ENCODE results near the gene TMCO1. TPM values are rescaled to one million over a fixed set of nuclear protein-coding genes. Genes with fewer than 3 reads are reported as not detected.

TMCO1 gene
- total RNA-seq, 1 donor from 2014 or later, result 78.6 TPM

GRCh38 chr1:165772739-165773138, 4.1 kb upstream of the TMCO1 start:
- no peaks in the 10 kb centered on the region for H3K27me3 ChIP-seq
- intact Hi-C loops (cut with DNase I), result no loop called here
- ATAC-seq (no peak), DNase-seq (no peak)
- no peak overlapping the region for H3K27ac ChIP-seq
- no peak overlapping the region for H3K4me3 ChIP-seq
- peaks cover 12% of the 10 kb centered on the region for H3K4me1 ChIP-seq
- H3K9me3 ChIP-seq, result no peaks in the 10 kb centered on the region
- peaks cover 4% of the 10 kb centered on the region for H3K36me3 ChIP-seq
- TF ChIP-seq CTCF (IDR thresholded peaks at IDR 0.05), result no peak

- peaks cover 9% of the 10 kb centered on the region for H3K4me1 ChIP-seq
- DNase-seq, result no peak
- ATAC-seq, result no peak
- no peaks in the 10 kb centered on the region for H3K27me3 ChIP-seq
- intact Hi-C loops (cut with DNase I), result no loop called here
- H3K27ac ChIP-seq, result no peak overlapping the region
- no peak overlapping the region for H3K4me3 ChIP-seq
- TF ChIP-seq CTCF (IDR thresholded peaks at IDR 0.05), result no peak
- peaks cover 66% of the 10 kb centered on the region for H3K36me3 ChIP-seq
- no peaks in the 10 kb centered on the region for H3K9me3 ChIP-seq
These were observed 4.4 kb downstream of the TMCO1 start for GRCh38 chr1:165764277-165764676.

- ATAC-seq (no peak), DNase-seq (no peak)
- H3K4me1 ChIP-seq, result peaks cover 9% of the 10 kb centered on the region
- H3K4me3 ChIP-seq, result no peak overlapping the region
- H3K36me3 ChIP-seq, result peaks cover 72% of the 10 kb centered on the region
- intact Hi-C loops (cut with DNase I), result no loop called here
- no peaks in the 10 kb centered on the region for H3K9me3 ChIP-seq
- no peaks in the 10 kb centered on the region for H3K27me3 ChIP-seq
- TF ChIP-seq CTCF (IDR thresholded peaks at IDR 0.05), result no peak
- no peak overlapping the region for H3K27ac ChIP-seq
These were observed 5.2 kb downstream of the TMCO1 start for GRCh38 chr1:165763442-165763841.

GRCh38 chr1:165762725-165763124, 5.9 kb downstream of the TMCO1 start:
- ATAC-seq (no peak), DNase-seq (no peak)
- peaks cover 4% of the 10 kb centered on the region for H3K4me1 ChIP-seq
- peaks cover 80% of the 10 kb centered on the region for H3K36me3 ChIP-seq
- no peaks in the 10 kb centered on the region for H3K9me3 ChIP-seq
- TF ChIP-seq CTCF (IDR thresholded peaks at IDR 0.05), result no peak
- intact Hi-C loops (cut with DNase I), result no loop called here
- no peak overlapping the region for H3K27ac ChIP-seq
- H3K27me3 ChIP-seq, result no peaks in the 10 kb centered on the region
- no peak overlapping the region for H3K4me3 ChIP-seq

GRCh38 chr1:165759095-165759494, 9.6 kb downstream of the TMCO1 start:
- Histone ChIP-seq H3K27me3 (no peaks in the 10 kb centered on the region), H3K4me1 (no peaks in the 10 kb centered on the region), H3K36me3 (peaks cover 64% of the 10 kb centered on the region), H3K9me3 (no peaks in the 10 kb centered on the region), H3K4me3 (no peak overlapping the region), H3K27ac (no peak overlapping the region)
- no peak for DNase-seq
- no peak for TF ChIP-seq CTCF (IDR thresholded peaks at IDR 0.05)
- ATAC-seq, result no peak
- intact Hi-C loops (cut with DNase I), result no loop called here

GRCh38 chr1:165755393-165756010, 13.2 kb downstream of the TMCO1 start:
- no peak for ATAC-seq

More at GRCh38 chr1:165755393-165756010, 13.2 kb downstream of the TMCO1 start:
- H3K4me3 ChIP-seq, result no peak overlapping the region
- H3K36me3 ChIP-seq, result peaks cover 72% of the 10 kb centered on the region
- no peak for TF ChIP-seq CTCF (IDR thresholded peaks at IDR 0.05)
- no peak overlapping the region for H3K27ac ChIP-seq
- H3K27me3 ChIP-seq, result no peaks in the 10 kb centered on the region
- no peaks in the 10 kb centered on the region for H3K4me1 ChIP-seq
- intact Hi-C loops (cut with DNase I), result no loop called here
- DNase-seq, result no peak
- no peaks in the 10 kb centered on the region for H3K9me3 ChIP-seq
